Right lobe of liver (tissue), 4 donors: Measurements from ENCODE around the gene SPG21.

ENCODE experiments used
- POLR2A ChIP-seq: fragments of 450-650 bp; IDR thresholded peaks from one replicate; pipeline ENCODE4 v1.6.1; 2017; ENCODE audit warnings: antibody characterized with exemption, mild to moderate bottlenecking
- TF ChIP-seq, protein P1 (sequence below), 4 donors: fragments of 200-600 bp in 3 of 4; fragments of 450-650 bp in 1 of 4; IDR thresholded peaks; one replicate each; pipeline versions ENCODE4 v1.5.1 to v1.8.0; 2016 to 2022; ENCODE audit warnings: antibody characterized with exemption in 4 of 4, mild to moderate bottlenecking in 2 of 4
- donor health status: DM: no; HTN: no; CAD: no.
- donor health status: DM: no; HTN: no; CAD: no.
- donor health status: DM: no; HTN: yes; CAD: no.

DNA sequence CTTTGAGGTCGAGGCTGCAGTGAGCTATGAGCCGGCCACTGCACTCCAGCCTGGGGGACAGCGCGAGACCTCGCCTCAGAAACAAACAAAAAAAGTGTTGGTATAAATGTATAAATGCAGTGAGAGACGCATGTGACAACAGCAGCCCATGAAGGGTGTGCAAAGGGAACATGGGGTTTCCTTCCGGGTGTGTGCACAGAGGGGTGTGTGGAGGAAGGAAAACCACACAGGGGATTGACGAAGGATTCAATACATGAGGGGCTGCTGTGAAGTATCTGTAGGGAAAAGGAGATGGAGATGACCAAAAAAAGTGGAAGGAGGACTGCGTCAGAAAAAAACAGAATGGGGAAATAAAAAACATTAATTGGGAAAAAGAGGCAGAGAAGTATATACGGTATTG, 38.6 kb upstream of the SPG21 start:
- TF ChIP-seq, protein P1, sequence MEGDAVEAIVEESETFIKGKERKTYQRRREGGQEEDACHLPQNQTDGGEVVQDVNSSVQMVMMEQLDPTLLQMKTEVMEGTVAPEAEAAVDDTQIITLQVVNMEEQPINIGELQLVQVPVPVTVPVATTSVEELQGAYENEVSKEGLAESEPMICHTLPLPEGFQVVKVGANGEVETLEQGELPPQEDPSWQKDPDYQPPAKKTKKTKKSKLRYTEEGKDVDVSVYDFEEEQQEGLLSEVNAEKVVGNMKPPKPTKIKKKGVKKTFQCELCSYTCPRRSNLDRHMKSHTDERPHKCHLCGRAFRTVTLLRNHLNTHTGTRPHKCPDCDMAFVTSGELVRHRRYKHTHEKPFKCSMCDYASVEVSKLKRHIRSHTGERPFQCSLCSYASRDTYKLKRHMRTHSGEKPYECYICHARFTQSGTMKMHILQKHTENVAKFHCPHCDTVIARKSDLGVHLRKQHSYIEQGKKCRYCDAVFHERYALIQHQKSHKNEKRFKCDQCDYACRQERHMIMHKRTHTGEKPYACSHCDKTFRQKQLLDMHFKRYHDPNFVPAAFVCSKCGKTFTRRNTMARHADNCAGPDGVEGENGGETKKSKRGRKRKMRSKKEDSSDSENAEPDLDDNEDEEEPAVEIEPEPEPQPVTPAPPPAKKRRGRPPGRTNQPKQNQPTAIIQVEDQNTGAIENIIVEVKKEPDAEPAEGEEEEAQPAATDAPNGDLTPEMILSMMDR (IDR thresholded peaks at IDR 0.05): no peak
- no peak for TF ChIP-seq POLR2A
